NCI-H69 (cell line): Measurements from ENCODE around the gene SHISA4.

Experiments used
- DNase-seq: peaks from one replicate; lab custom pipeline; 2025; lab: John Stamatoyannopoulos, UW

SHISA4 gene

DNA sequence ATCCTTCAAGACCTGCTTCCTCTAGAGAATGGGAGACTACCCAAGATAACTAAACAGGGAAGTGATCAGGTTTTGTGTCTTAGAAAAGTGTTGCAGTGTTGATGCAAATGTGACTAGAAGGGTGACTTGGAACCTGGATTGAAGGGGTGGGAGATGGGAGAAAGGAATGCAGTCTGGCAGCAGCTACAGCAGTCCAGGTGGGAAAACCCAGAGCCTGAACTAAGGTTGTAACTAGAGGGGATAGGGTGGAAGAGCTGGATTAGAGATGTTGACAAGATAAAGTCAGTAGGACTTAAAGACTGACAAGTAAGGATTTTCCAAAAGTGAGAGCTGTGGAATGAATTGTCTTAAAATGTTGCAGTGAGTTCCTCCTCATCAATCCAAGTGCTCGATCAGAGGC, 7.1 kb upstream of the SHISA4 start:
- DNase-seq = no peak

DNA sequence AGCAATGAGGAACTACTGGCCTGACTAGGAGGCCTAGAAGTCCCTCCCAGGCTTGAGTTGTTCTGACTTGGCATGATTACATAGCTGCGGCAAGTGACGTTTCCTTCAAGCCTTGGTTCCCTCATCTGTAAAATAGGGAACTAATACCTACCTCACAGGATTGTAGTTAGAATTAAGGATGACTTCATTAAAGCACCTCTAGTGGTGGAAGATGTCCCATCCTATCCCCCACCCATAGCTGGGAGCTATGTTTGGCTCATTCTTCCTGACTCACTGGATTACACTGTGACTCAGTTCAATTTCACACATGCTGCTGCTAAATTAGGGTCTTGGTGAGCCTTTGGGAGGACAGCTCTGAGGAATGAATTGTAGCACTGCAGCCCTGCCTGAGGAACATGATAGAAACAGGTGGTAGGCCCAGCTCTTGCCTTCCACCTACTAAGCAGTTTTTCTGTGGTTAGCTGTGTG, 6.0 kb upstream of the SHISA4 start:
- DNase-seq = no peak

DNA sequence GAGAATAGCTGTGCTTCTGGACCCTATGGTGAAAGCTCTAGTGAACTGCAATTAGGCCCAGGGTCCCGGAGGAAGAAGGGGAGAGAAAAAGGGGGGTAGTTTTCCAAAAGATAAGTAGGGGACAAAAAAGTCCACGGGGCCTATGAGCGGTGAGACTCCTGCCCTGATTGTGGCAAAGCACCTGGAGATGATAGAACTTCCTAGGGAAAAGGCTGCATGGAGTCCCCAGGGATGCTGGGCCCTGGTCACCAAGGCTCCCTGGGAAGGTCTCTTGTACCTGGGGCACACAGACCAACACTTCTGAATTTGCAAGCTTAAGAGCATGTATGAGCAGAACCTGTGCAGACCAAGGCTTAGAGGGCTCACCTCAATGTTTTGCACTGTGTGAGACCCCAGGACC, 5.4 kb upstream of the SHISA4 start:
- DNase-seq = no peak

DNA sequence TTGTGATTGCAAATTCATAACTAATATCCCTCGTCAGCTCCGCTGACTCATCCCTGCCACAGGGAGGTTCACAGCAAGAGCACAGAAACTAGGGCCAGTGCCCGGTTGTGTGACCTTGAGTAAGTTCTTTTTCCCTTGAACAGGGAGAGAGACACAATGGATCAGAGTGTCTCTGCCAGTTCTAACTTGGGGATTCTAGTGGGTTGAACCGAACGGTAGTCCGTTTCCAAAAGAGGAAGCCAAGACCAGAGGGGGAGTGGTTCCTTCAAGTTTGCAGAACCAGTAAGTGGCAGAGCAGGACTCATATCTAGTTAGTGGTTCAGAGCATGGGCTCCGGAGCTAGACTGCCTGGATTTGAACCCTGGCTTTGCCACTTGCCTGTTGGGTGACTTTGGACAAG, 4.9 kb upstream of the SHISA4 start:
- no peak for DNase-seq

DNA sequence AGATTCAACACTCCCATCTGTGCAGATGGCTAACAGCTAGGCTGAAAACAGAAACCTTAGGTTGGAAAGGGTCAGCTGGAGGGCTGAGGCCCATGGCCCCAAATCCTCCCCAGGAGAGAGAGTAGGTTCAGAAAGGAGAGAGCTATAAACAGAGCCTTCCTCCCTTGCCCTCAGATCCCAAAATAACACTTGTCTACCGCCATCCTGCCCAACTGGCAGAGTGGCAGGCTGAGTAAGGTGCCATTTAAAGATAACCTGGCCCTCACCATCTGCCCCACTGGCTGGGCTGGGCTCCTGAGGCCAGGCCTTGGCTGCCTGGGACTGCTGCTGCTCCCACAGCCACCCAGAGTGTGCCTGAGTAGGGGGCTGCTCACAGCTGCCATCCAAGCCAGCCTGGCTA, 4.3 kb upstream of the SHISA4 start:
- no peak for DNase-seq

DNA sequence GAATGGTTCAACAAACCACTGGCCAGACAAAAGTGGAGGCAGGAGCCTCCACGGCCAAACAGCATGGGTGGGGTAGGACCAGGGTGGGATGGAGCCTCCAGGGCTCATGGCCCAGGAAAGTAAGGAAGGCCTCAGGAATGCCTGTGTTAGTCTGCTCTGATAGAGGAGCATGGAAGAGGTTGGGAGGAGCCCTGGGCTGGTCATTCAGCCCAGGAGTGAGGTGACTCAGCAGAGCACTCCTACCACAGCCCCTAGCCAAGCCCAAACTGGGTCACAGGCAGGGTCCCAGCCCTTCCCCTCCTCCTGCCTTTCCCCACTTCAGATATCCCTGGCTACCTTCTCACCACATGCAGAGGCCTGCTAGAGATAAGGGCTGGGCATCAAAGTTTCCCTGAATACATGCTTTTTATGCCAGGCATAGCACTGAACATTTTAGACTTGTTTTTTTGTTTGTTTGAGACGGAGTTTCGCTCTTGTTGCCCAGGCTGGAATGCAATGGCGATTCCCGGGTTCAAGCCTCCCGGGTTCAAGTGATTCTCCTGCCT, 3.1 kb upstream of the SHISA4 start:
- DNase-seq = no peak

DNA sequence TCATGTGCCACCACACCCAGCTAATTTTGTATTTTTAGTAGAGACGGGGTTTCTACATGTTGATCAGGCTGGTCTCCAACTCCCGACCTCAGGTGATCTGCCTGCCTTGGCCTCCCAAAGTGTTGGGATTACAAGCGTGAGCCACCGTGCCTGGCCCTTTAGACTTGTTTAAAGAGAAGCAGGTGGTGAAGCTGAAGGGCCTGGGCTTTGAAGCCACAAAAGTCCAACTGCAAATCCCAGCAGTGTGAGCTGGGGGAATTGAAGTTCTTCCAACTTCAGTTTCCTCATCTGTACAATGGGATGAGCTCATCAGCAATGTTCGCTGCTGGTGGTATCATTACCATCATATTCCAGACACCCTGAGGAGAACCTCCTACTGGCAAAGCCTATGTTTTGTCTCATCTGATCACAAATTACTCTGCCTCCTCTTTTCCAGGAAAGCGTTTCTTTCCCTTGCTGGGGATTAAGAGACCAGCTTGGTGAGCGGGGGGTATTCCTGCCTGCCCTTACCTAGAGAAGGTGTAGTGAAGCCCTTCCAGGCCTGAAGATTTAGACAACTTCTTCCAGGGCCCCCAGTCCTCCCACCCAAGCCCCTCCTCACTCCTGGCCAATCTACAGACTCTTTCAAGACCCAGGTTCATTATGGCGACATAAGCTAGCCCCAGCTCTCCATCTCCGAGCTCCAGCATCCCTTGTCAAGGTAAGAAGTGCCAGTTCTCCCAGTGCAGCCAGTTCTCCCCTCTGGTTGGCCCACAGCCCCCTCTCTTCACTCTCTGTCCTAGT, 2.4 kb upstream of the SHISA4 start:
- DNase-seq = no peak

DNA sequence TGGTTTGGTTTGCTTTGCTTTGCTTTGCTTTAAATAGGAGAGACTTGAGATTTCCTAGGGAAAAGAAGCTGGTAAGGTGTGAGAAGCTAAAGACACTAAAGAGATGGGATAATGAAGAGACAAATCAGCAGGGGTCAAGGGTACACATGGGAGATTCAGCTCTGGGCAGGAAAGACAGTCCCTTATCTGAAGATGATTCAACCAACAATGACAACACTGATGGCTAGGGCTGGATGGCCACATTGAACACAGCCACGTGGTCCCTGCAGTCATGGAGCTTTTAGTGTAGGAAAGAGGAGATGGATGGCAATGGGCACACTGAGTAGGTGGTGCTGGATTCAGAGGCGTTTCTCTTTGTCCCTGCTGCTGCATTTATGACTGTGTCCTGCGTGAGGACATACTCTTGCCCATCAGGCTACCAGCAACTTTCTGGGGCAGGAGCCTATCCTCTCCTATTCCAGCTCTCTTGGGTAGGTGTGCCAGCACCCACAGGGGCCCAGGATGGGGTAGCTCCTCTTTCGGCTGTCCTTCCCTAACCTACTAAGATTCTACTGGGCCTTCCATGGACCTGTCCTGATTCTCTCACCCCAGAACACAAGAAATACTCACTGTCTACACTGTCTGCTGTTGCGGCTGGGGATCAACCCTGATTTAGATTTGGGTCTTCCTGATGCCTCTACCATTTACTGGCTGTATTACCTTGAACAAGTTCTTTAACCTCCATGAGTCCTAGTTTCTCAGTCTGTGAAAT, 1.4 kb upstream of the SHISA4 start:
- no peak for DNase-seq

DNA sequence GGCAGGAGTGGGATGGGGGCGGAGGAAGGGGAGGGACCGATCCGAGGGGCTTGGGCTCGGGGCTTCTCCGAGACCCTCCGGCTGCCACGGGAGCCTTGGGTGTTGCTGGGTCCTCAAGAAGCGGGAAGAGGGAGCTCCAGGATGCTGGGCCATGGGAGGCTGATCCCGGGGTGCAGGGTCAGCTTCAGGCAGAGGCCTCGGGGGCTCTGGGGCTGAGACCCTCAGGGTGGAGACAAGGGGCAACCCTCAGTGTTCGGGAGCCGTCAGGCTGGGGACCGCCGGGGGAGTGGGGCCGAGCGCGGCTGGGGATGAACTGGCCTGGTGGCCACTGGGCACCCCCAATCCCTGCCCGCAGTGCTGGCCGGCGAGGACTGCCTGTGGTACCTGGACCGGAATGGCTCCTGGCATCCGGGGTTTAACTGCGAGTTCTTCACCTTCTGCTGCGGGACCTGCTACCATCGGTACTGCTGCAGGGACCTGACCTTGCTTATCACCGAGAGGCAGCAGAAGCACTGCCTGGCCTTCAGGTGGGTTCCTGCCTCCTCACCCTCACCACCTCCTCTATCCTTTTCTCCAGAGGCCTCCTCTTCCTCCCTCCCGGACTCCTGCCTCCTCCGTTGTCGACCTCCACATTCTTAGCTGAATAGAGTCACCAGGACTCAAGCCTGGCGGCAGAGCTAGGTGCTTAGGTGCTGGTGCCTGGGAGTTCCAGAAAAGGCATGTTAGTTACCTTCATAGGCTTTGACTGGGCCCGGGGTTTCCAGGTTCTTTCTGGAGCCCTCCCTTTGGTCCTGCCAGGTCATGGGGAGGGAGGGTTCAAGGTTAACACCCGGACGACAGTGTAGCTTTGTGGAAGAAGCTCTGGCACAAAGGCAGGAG, 631 bp downstream of the SHISA4 start:
- DNase-seq = no peak

DNA sequence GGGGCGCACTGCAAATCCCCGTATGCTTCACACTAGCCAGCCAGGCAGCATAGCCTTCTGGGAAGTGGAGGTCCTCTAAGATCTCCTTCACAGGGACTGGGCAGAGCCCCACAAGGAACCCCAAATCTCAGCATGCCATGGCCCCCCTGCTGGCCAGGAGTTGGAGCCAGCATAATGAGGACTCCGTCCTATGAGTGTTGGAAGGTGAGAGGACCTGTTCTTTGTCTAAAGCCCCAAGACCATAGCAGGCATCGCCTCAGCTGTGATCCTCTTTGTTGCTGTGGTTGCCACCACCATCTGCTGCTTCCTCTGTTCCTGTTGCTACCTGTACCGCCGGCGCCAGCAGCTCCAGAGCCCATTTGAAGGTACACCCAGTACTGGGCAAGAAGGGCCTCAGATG, 1.5 kb downstream of the SHISA4 start:
- DNase-seq = no peak

DNA sequence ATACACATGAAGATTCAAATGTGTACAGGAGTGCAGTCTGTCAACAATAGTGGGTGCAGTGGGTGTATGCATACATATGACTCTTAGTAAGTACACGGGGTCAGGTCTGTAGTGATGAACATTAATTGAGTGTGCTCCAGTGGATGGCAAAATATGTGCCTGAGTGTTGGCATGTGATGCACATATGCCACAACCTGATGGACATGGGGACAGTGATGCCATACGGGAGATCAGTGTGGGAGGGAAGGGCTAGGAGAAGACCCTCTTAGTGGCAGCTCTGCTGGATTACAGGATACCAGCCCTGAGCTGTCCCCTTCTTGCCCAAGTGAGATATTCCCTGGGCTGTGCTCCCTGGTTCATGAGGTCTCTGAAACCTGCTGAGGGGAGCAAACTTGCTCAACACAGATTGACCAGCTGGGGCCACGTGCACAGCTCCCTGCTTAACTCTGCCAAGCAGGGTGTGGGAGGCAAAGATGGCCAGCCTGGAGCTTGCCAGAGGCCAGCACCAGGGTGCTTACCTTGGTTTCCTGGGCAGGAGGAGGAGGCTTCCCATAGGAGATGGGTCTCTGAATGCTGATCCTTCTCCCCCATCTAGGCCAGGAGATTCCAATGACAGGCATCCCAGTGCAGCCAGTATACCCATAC, 2.2 kb downstream of the SHISA4 start:
- DNase-seq = no peak

DNA sequence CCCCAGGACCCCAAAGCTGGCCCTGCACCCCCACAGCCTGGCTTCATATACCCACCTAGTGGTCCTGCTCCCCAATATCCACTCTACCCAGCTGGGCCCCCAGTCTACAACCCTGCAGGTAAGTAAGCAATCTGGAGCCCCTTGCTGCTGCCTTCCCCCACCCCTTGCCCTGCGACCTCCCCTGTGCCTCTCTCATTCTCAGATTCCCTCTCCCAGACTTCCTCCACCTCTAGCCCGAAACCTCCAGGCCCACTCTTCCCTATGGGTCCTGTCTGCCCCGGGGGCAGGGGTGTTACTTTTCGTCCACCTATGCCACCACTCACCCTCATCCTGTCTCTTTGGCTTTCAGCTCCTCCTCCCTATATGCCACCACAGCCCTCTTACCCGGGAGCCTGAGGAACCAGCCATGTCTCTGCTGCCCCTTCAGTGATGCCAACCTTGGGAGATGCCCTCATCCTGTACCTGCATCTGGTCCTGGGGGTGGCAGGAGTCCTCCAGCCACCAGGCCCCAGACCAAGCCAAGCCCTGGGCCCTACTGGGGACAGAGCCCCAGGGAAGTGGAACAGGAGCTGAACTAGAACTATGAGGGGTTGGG, 2.9 kb downstream of the SHISA4 start:
- DNase-seq = no peak

DNA sequence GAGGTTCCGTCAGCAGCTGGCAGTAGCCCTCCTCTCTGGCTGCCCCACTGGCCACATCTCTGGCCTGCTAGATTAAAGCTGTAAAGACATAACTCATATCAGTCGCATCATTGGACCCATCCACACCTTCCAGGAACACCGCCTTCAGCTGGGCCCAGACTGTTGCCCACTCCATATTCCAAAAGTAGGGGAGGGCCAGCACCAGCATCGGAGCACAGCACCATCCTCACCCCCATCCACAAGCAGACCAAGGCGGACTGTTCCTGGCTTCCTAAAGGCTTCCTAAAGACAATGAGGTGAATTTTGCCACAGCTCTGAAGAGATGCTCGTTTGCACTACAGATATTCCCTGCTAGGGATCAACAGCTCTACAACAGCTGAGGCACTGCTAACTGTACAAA, 3.5 kb downstream of the SHISA4 start:
- DNase-seq = no peak

DNA sequence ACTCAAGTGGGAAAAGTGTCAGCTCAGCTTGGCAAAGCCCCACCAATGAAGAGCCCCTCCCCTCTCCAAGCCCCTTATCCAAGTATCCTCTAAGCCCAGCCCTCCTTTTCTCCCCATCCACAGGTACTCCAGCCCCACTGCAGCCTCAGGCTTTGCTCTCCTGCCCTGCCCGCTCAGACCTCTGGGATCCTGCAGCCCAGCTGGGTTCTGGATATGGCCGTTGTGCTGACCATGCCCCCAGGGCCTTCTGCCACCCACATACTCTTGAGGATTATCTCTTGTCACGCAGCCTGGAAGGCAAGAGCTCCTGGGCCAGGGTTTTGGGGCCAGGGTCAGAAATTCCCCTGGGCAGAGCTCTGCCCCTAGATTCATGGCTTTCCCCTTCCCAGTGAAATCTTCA, 4.7 kb downstream of the SHISA4 start:
- no peak for DNase-seq

DNA sequence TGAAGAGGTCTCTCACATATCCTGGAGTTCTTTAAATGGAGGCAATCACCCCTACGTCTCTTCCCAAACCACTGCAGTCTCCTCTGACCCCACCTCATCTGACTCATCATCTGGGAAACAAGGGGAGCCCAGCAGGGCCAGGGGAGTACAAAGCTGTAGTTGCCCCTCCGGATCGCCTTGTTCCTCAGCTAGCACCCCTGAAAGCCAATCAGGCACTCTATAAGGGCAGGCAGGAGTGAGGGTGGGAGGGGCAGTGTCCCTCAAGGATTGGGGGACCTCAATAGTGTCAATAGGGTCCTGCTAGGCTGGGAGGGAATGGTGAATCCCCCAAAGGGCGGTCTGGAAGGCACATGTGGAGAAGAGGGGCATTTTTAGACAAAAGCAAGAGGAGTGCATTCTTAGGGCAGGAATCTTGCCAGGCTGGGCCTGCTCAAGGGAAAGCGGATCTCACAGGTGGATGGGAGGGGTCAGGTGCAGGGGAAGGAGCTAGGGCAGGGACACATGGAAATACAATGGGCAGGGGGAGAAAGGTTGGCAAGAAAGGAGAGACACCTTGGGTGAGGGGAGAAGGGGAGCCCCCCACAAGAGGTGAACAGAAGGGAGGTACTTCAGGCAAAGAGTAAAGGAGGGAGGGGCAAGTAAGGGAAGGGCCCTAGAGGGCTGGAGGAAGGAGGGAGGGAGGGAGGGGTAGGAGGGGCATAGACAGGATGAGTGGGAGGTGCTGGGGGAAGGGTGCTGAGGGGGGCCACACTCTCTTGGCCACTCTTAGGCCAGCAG, 5.8 kb downstream of the SHISA4 start:
- no peak for DNase-seq

DNA sequence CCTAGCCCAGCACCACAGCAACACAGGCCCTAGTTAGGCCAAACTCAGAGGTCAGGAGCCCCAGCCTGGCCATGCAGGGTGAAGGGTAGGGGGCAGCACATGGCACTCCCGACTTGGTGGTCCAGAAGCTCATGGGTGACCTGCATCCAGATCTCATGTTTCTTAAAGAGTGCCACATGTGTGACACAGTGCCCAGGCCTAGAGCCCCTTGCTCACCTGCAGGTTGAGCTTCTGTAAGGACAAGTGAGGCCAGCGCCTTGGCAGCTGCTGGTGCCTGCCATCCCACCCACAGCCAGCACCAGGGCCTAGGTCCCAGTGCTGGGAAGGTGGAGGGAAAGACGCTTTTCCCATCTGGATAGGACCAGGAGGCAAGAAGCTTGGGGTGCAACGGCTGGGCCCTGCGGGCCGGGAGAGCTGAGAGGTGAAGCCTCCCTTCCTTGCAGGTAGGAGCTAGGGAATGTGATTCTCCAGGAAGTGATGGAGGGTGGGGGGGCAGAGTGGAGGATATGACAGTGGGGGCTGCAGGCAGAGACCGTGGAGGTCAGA, 6.5 kb downstream of the SHISA4 start:
- no peak for DNase-seq

DNA sequence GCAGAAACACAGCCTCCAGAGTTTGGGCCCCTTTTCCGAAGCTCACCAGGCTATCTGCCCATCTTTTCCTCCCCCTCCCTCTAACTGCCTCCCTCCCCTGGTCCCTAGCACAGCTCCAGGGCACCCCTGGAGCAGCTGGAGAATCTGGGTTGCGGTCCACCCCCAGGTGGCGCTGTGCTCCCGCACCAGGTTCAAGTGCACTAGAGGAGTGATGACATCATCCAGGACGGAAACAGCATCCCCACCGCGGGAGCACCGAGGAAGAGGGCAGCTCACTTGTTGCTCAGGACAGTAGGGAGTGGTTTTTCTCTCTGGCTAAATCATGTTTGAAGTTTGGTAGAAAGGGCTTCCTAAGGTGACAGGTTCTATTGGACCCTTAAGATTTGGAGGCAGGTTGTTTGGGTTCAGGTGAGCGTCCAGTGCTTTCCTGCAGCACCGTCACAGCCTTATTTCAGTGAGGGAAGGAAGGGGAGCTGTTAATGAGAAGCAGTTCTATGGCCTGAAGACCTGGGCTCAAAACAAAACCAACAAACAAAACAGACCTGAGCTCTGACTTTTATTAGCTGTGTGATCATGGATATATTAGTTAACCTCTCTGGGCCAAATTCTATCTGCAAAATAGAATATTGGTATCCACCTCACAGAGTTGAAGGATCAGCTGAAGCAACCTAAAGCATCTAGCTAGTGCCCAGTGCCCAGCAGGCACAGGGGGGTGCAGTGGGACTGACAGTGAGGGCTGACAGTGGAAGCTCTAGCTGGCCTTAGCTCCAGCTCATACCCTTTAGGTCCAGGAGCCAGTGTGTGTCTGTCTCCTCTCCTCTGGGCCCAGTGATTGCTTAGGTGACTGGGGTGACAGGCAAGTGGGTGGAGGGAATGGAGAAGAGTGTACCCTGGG, 7.5 kb downstream of the SHISA4 start:
- DNase-seq = peak; percentile 93

DNA sequence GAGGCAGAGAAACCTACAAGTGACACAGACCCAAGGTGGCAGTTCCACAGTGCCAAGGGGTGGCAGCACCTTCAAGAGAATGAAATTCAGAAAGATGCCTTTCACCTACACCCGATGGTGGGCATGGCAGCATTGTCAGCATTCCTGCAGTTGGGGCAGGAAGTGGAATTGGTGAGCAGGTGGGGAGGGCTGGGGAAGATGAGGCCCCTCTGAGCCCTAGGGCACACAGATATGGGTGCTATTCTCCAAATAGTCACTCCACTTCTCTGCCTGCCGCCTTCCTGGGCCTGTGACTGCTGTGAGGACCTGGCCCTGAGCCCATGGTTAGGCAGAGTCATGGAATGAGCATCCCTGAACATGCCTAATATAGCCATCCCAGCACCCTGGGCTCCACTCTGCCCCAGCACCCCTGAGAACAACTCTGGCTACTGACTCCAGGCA, 8.3 kb downstream of the SHISA4 start:
- DNase-seq = peak; percentile 46

DNA sequence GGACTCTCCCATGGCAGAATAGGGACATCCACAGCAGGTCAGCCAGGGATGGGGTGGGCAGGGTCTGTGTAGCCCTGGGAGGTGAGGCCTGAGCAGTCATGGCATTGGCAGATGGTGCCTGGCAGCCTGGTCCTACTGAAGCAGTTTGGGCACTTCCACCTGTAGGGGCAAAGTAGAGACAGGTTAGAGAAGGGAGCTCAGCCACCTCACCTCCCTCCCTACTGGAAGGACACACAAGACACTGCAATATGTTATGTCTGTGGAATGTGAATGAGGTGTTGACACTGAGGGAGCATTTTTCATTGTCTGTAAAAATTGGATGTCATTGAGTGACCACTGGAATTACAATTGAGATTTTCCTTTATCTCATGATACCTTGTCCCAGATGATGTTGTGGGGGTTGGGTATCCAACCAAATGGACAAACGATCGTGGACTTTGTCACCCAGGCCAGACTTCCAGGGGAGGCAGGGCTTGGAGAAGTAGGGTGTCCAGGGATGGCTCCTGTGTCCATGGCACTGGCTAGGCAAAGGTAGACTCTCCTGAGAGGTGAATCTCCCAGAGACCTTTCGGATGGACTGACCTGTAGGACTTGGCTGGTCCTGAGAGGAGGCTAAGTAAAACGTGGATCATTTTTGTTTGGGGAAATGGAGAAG, 9.7 kb downstream of the SHISA4 start:
- no peak for DNase-seq
